ENCODE measurements around the gene FASTKD3.

Gene FASTKD3

GRCh38 chr5:7872517-7873130 lies 3.8 kb upstream of the FASTKD3 start:
- H3K4me3 ChIP-seq (replicated peaks; ENCODE audit: low read depth, low read length): no peak overlapping the region
- TF ChIP-seq CTCF (IDR thresholded peaks at IDR 0.05; ENCODE audit: low read depth, low read length, missing control alignments): no peak
- DNase-seq (ENCODE audit: extremely low read depth, low read depth): no peak

- DNase-seq (ENCODE audit: extremely low read depth, low read depth): no peak
- no peak for TF ChIP-seq CTCF (IDR thresholded peaks at IDR 0.05; ENCODE audit: low read depth, low read length, missing control alignments)
These were observed 2.8 kb upstream of the FASTKD3 start for GRCh38 chr5:7871653-7872052.

GRCh38 chr5:7869474-7870136 lies 774 bp upstream of the FASTKD3 start:
- peak overlapping the region; percentile 90 for H3K4me3 ChIP-seq (replicated peaks; ENCODE audit: low read depth, low read length)
- no peak for DNase-seq (ENCODE audit: extremely low read depth, low read depth)
- TF ChIP-seq CTCF (IDR thresholded peaks at IDR 0.05; ENCODE audit: low read depth, low read length, missing control alignments): no peak

More at GRCh38 chr5:7871653-7872052, 2.8 kb upstream of the FASTKD3 start:
- no peak overlapping the region for H3K4me3 ChIP-seq (replicated peaks; ENCODE audit: low read depth, low read length)

GRCh38 chr5:7868427-7868772 lies 431 bp downstream of the FASTKD3 start:
- DNase-seq (ENCODE audit: extremely low read depth, low read depth): no peak
- H3K4me3 ChIP-seq (replicated peaks; ENCODE audit: low read depth, low read length): peak overlapping the region; percentile 90
- TF ChIP-seq CTCF (IDR thresholded peaks at IDR 0.05; ENCODE audit: low read depth, low read length, missing control alignments): no peak

GRCh38 chr5:7867260-7867659 lies 1.6 kb downstream of the FASTKD3 start:
- peak overlapping the region; percentile 90; the same call in 1 of the 2 replicates for H3K4me3 ChIP-seq (replicated peaks; ENCODE audit: low read depth, low read length)
- no peak for DNase-seq (ENCODE audit: extremely low read depth, low read depth)

GRCh38 chr5:7866196-7866595 lies 2.6 kb downstream of the FASTKD3 start:
- no peak for TF ChIP-seq CTCF (IDR thresholded peaks at IDR 0.05; ENCODE audit: low read depth, low read length, missing control alignments)
- no peak overlapping the region for H3K4me3 ChIP-seq (replicated peaks; ENCODE audit: low read depth, low read length)
- DNase-seq (ENCODE audit: extremely low read depth, low read depth): no peak

More at GRCh38 chr5:7867260-7867659, 1.6 kb downstream of the FASTKD3 start:
- no peak for TF ChIP-seq CTCF (IDR thresholded peaks at IDR 0.05; ENCODE audit: low read depth, low read length, missing control alignments)
